Peyer's patch (tissue), 4 donors: ENCODE data around the gene GSG1. TPM values are rescaled to one million over a fixed set of nuclear protein-coding genes. Genes with fewer than 3 reads are reported as not detected.

Experiments used
- DNase-seq, 3 donors: peaks; one replicate each; pipeline ENCODE4 v3.0.0-alpha.2; 2017 to 2019
- H3K27ac ChIP-seq, 4 donors: fragments of 200-600 bp; sonication (generic); one replicate each; pipeline ENCODE4 v1.5.1; 2016 to 2019
- H3K27me3 ChIP-seq, 2 donors: fragments of 200-600 bp; sonication (generic); one replicate each; pipeline ENCODE4 v1.5.1; 2019
- H3K36me3 ChIP-seq, 3 donors: fragments of 200-600 bp; sonication (generic); one replicate each; pipeline ENCODE4 v1.5.1; 2016 to 2019
- H3K4me1 ChIP-seq, 4 donors: fragments of 200-600 bp; sonication (generic); one replicate each; pipeline ENCODE4 v1.5.1; 2016 to 2019
- H3K4me3 ChIP-seq, 4 donors: fragments of 200-600 bp; sonication (generic); 1 replicate in 3 of 4; 2 replicates in 1 of 4; pipeline ENCODE4 v1.5.1; 2016 to 2019; ENCODE audit warnings: mild to moderate bottlenecking in 1 of 4
- H3K9me3 ChIP-seq, 4 donors: fragments of 200-600 bp; sonication (generic); one replicate each; pipeline ENCODE4 v1.5.1; 2016 to 2019; ENCODE audit warnings: mild to moderate bottlenecking in 1 of 4
- POLR2A ChIP-seq, 2 donors: fragments of 450-650 bp; IDR thresholded peaks; one replicate each; pipeline ENCODE4 v1.5.1; 2017; ENCODE audit warnings: antibody characterized with exemption in 2 of 2, mild to moderate bottlenecking in 2 of 2, moderate library complexity in 2 of 2
- total RNA-seq, 4 donors: library from RNA; depleted of rRNA; stranded (reverse); fragments of >200 nt; gene quantifications; one replicate each; pipeline ENCODE4 v1.1.0, GENCODE V29; 2016
- TF ChIP-seq, protein P1 (sequence below), 6 experiments: fragments of 450-650 bp in 4 of 6; fragments of 200-600 bp in 2 of 6; sonication (generic) in 1 of 6; IDR thresholded peaks; one replicate each; pipeline ENCODE4 v1.5.1; 2017 to 2019; ENCODE audit warnings: antibody characterized with exemption in 6 of 6, mild to moderate bottlenecking in 3 of 6, moderate library complexity in 1 of 6

The GSG1 gene
- total RNA-seq, 4 donors from 2014 or later: 1.1 TPM; not detected in 3

DNA sequence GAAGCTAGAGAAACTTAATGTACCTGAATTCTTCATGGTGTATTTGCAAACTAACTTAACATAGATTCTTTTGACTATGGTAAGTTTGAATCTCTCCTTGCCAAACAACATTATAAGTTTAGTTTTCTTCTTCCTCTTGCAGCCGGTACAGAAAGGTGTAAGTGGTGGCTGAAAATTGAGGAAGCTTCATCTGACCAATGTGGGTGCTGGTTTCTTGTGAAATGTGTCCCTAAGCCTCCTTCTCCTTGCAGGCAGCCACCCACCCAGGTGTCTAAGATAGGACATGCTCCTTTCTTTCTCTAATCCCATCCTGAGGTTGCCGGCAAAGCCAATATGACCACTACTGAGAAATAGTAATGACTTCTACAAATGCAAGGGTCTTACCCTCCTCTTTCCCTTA, 20.6 kb downstream of the GSG1 start:
- H3K4me1 ChIP-seq: no peaks in the 10 kb centered on the region
- H3K27ac ChIP-seq: no peak overlapping the region
- no peak overlapping the region for H3K4me3 ChIP-seq
- no peak for DNase-seq
- TF ChIP-seq POLR2A (IDR thresholded peaks at IDR 0.05): no peak
- TF ChIP-seq, protein P1, sequence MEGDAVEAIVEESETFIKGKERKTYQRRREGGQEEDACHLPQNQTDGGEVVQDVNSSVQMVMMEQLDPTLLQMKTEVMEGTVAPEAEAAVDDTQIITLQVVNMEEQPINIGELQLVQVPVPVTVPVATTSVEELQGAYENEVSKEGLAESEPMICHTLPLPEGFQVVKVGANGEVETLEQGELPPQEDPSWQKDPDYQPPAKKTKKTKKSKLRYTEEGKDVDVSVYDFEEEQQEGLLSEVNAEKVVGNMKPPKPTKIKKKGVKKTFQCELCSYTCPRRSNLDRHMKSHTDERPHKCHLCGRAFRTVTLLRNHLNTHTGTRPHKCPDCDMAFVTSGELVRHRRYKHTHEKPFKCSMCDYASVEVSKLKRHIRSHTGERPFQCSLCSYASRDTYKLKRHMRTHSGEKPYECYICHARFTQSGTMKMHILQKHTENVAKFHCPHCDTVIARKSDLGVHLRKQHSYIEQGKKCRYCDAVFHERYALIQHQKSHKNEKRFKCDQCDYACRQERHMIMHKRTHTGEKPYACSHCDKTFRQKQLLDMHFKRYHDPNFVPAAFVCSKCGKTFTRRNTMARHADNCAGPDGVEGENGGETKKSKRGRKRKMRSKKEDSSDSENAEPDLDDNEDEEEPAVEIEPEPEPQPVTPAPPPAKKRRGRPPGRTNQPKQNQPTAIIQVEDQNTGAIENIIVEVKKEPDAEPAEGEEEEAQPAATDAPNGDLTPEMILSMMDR (IDR thresholded peaks at IDR 0.05): no peak
- no peaks in the 10 kb centered on the region for H3K9me3 ChIP-seq
- H3K36me3 ChIP-seq: peaks cover 0 to 4% (median 0%) of the 10 kb centered on the region in 3 donors
- no peaks in the 10 kb centered on the region for H3K27me3 ChIP-seq

GRCh38 chr12:13080266-13080665, 23.2 kb downstream of the GSG1 start:
- TF ChIP-seq POLR2A (IDR thresholded peaks at IDR 0.05): no peak
- TF ChIP-seq, protein P1 (IDR thresholded peaks at IDR 0.05): no peak
- H3K4me3 ChIP-seq: no peak overlapping the region
- no peaks in the 10 kb centered on the region for H3K9me3 ChIP-seq
- H3K4me1 ChIP-seq: no peaks in the 10 kb centered on the region
- H3K36me3 ChIP-seq: peaks cover 0 to 4% (median 0%) of the 10 kb centered on the region in 3 donors
- no peak for DNase-seq
- H3K27ac ChIP-seq: no peak overlapping the region
- no peaks in the 10 kb centered on the region for H3K27me3 ChIP-seq

- no peaks in the 10 kb centered on the region for H3K9me3 ChIP-seq
- H3K4me1 ChIP-seq: no peaks in the 10 kb centered on the region
- no peak overlapping the region for H3K27ac ChIP-seq
- no peak overlapping the region for H3K4me3 ChIP-seq
- TF ChIP-seq, protein P1 (IDR thresholded peaks at IDR 0.05): no peak
- TF ChIP-seq POLR2A (IDR thresholded peaks at IDR 0.05): no peak
- DNase-seq: no peak
- no peaks in the 10 kb centered on the region for H3K27me3 ChIP-seq
- H3K36me3 ChIP-seq: peaks cover 0 to 4% (median 0%) of the 10 kb centered on the region in 3 donors
Measured at GRCh38 chr12:13079440-13079906, 24.0 kb downstream of the GSG1 start.

GRCh38 chr12:13075786-13076570, 27.5 kb downstream of the GSG1 start:
- Histone ChIP-seq H3K4me3 (no peak overlapping the region), H3K36me3 (peaks cover 0 to 4% (median 0%) of the 10 kb centered on the region in 3 donors), H3K4me1 (no peaks in the 10 kb centered on the region), H3K27ac (no peak overlapping the region), H3K27me3 (no peaks in the 10 kb centered on the region), H3K9me3 (no peaks in the 10 kb centered on the region)
- no peak for DNase-seq
- TF ChIP-seq, protein P1 (IDR thresholded peaks at IDR 0.05): no peak
- no peak for TF ChIP-seq POLR2A (IDR thresholded peaks at IDR 0.05)

DNA sequence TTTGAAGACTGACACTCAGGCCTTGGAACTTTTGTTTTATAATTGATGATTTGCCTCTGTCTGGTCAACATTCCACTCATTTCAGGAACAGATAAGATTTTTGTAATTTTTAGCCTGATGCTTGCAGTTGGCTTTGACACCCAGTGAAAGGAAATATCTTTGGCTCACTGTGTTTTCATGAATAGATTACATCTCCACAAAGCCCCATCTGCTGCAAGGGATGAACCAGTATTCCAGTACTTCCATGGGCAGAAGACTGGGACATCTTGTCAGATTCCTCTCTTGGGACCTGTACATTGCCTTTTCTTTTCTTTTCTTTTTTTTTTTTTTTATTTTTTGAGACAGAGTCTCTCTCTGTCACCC, 28.4 kb downstream of the GSG1 start:
- peaks cover 0 to 4% (median 0%) of the 10 kb centered on the region in 3 donors for H3K36me3 ChIP-seq
- H3K4me1 ChIP-seq: no peaks in the 10 kb centered on the region
- DNase-seq: no peak
- TF ChIP-seq, protein P1 (IDR thresholded peaks at IDR 0.05): no peak
- no peak for TF ChIP-seq POLR2A (IDR thresholded peaks at IDR 0.05)
- no peak overlapping the region for H3K27ac ChIP-seq
- no peaks in the 10 kb centered on the region for H3K9me3 ChIP-seq
- no peak overlapping the region for H3K4me3 ChIP-seq
- H3K27me3 ChIP-seq: no peaks in the 10 kb centered on the region
